OCI-LY7 (cell line): ENCODE results near the gene GRK4.

Experiments used
- CTCF ChIP-seq: fragments of 200-600 bp; sonication (generic); conservative IDR thresholded peaks from 2 replicates; pipeline ENCODE4 v1.5.1; 2014; ENCODE audit warnings: mild to moderate bottlenecking, antibody characterized with exemption, low read length, moderate library complexity, mixed read lengths
- EZH2phosphoT487 ChIP-seq: fragments of 200-600 bp; sonication (generic); IDR thresholded peaks from 2 replicates; pipeline ENCODE4 v1.6.1; 2018; ENCODE audit warnings: low read depth, borderline replicate concordance, mild to moderate bottlenecking, mixed run types, antibody characterized with exemption, low read length, moderate library complexity, mixed read lengths

- TF ChIP-seq EZH2phosphoT487 = no peak
- no peak for TF ChIP-seq CTCF
These were observed 58.7 kb downstream of the GRK4 start for GRCh38 chr4:3022112-3022511.
